ENCODE results near the gene ILDR1. TPM values are rescaled to one million over a fixed set of nuclear protein-coding genes. Genes with fewer than 3 reads are reported as not detected.

ILDR1 gene
- total and polyA plus RNA-seq, 2 of the 8 experiments (the other 6 are each of a cell fraction or from before 2014, with no cell fraction given), result 1.8 TPM

DNA sequence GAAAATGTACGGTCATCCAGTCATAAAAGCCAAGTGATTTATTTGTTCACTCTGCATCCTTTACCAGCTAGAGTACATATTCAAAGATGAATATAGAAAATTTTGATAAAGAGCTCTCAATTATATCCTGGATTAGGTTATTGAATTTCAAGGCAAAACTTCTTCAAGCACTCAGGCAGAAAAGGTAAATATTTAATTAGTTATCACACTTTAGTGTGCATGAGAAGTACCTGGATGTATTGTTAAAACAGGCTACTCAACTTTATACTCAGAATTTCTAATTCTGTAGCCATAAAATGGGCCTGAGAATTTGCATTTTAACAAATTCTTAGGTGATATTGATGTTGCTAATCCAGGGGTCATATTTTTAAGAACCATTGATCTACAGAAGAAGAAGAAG, 45.3 kb downstream of the ILDR1 start:
- 92% methylated on average over 1 of the region's 1 CpG; no CpG with 5 or more reads in 1 of the 2 experiments for WGBS, 2 experiments (ENCODE audit: extremely low coverage in 1 of 2, insufficient coverage in 1 of 2, insufficient read length in 1 of 2, insufficient replicate concordance in 2 of 2, low coverage in 1 of 2, low lambda C conversion rate in 2 of 2, missing lambda C conversion rate in 1 of 2)
- Histone ChIP-seq H3K18ac (ENCODE audit: extremely low read depth, low read length) (no peak overlapping the region), H3K4me2 (ENCODE audit: insufficient read depth in 1 of 2, low read depth in 2 of 2, low read length in 2 of 2) (no peak overlapping the region)

More for the DNA sequence above, 45.3 kb downstream of the ILDR1 start:
- no peak overlapping the region for H4K8ac ChIP-seq (ENCODE audit: extremely low read depth, insufficient read depth, low read length)
- no peak overlapping the region for H2BK120ac ChIP-seq (replicated peaks; ENCODE audit: low read depth, low read length)
- no peak overlapping the region for H3K4ac ChIP-seq (replicated peaks; ENCODE audit: insufficient read length, low read depth, low read length)
- H2AFZ ChIP-seq (ENCODE audit: low read length), result no peak overlapping the region
- H3K4me3 ChIP-seq (ENCODE audit: extremely low read depth in 1 of 4, insufficient read depth in 2 of 4, low read depth in 3 of 4, low read length in 4 of 4), result no peak overlapping the region
- no peak overlapping the region for H2BK12ac ChIP-seq (ENCODE audit: low read depth, low read length)
- FAIRE-seq (no peak), DNase-seq (ENCODE audit: low read depth in 1 of 2, low spot score in 2 of 2) (no peak)
- H3K23me2 ChIP-seq (ENCODE audit: low read depth, low read length), result no peaks in the 10 kb centered on the region
- H3K14ac ChIP-seq (ENCODE audit: insufficient read length), result no peak overlapping the region
- H3K23ac ChIP-seq (ENCODE audit: insufficient read length), result no peak overlapping the region
- H3K4me1 ChIP-seq (replicated peaks in 1 of 4; ENCODE audit: control insufficient read depth in 3 of 4, insufficient read depth in 4 of 4, low read length in 3 of 4), result peaks cover 0 to 4% (median 0%) of the 10 kb centered on the region in 4 experiments; a peak in 2 of 7 replicates
- no peaks in the 10 kb centered on the region for H4K20me1 ChIP-seq (replicated peaks in 1 of 2; ENCODE audit: control insufficient read depth in 1 of 2, insufficient read depth in 2 of 2, low read length in 2 of 2)
- no peak overlapping the region for H3K56ac ChIP-seq (replicated peaks; ENCODE audit: insufficient read length, low read depth, low read length)
- no peaks in the 10 kb centered on the region for H3K79me2 ChIP-seq (ENCODE audit: control insufficient read depth in 1 of 2, insufficient read depth in 2 of 2, low read length in 2 of 2)
- H2BK5ac ChIP-seq (ENCODE audit: low read depth, low read length), result no peak overlapping the region
- no peak overlapping the region for H2BK15ac ChIP-seq (ENCODE audit: low read length)
- POLR2A ChIA-PET (ENCODE audit: partially characterized antibody), result interaction anchor here (0.6 kb wide), 1 partner anchor 15 kb away, joined by 3 read pairs; no protein-coding TSS in a partner anchor
- H3K79me1 ChIP-seq (ENCODE audit: low read depth, low read length), result no peaks in the 10 kb centered on the region
- CTCF ChIA-PET (ENCODE audit: partially characterized antibody), result interaction anchor here (0.6 kb wide), 1 partner anchor 245 kb away, joined by 5 read pairs; no protein-coding TSS in a partner anchor
- H3K9ac ChIP-seq (replicated peaks in 1 of 4; ENCODE audit: extremely low read depth in 1 of 4, low read depth in 3 of 4, low read length in 3 of 4), result no peak overlapping the region
- no peak for TF ChIP-seq CBX5 (IDR thresholded peaks at IDR 0.05; ENCODE audit: low read depth, low read length)
- no peak for TF ChIP-seq ZNF274 (IDR thresholded peaks at IDR 0.05; ENCODE audit: borderline replicate concordance, extremely low read depth, low read length)
- TF ChIP-seq SIN3A (conservative IDR thresholded peaks at IDR 0.05 in 1 of 2, IDR thresholded peaks at IDR 0.05 in 1 of 2; ENCODE audit: low read depth in 1 of 2, low read length in 2 of 2), result no peak
- TF ChIP-seq NANOG (IDR thresholded peaks at IDR 0.05; ENCODE audit: insufficient read depth, low read depth, low read length, poor library complexity, severe bottlenecking), result no peak
- no peak for TF ChIP-seq SP1 (IDR thresholded peaks at IDR 0.05; ENCODE audit: low read depth, low read length)
- TF ChIP-seq HDAC2 (IDR thresholded peaks at IDR 0.05; ENCODE audit: borderline replicate concordance in 1 of 2, low read depth in 2 of 2, low read length in 2 of 2), result no peak
- TF ChIP-seq, protein P1, sequence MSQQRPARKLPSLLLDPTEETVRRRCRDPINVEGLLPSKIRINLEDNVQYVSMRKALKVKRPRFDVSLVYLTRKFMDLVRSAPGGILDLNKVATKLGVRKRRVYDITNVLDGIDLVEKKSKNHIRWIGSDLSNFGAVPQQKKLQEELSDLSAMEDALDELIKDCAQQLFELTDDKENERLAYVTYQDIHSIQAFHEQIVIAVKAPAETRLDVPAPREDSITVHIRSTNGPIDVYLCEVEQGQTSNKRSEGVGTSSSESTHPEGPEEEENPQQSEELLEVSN (IDR thresholded peaks at IDR 0.05), result no peak
- TF ChIP-seq, protein P2, sequence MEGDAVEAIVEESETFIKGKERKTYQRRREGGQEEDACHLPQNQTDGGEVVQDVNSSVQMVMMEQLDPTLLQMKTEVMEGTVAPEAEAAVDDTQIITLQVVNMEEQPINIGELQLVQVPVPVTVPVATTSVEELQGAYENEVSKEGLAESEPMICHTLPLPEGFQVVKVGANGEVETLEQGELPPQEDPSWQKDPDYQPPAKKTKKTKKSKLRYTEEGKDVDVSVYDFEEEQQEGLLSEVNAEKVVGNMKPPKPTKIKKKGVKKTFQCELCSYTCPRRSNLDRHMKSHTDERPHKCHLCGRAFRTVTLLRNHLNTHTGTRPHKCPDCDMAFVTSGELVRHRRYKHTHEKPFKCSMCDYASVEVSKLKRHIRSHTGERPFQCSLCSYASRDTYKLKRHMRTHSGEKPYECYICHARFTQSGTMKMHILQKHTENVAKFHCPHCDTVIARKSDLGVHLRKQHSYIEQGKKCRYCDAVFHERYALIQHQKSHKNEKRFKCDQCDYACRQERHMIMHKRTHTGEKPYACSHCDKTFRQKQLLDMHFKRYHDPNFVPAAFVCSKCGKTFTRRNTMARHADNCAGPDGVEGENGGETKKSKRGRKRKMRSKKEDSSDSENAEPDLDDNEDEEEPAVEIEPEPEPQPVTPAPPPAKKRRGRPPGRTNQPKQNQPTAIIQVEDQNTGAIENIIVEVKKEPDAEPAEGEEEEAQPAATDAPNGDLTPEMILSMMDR (IDR thresholded peaks at IDR 0.05; ENCODE audit: control extremely low read depth in 1 of 3, insufficient read depth in 1 of 3, low read depth in 1 of 3, low read length in 3 of 3), result no peak
- H2AK5ac ChIP-seq (ENCODE audit: low read depth, low read length), result no peak overlapping the region
- H3K36me3 ChIP-seq (ENCODE audit: control insufficient read depth in 2 of 4, insufficient read depth in 4 of 4, low read length in 3 of 4), result no peaks in the 10 kb centered on the region
- H3K27me3 ChIP-seq (replicated peaks in 1 of 4; ENCODE audit: control insufficient read depth in 3 of 4, extremely low read depth in 1 of 4, insufficient read depth in 3 of 4, low read length in 3 of 4), result no peaks in the 10 kb centered on the region
- no peak overlapping the region for H4K91ac ChIP-seq (replicated peaks; ENCODE audit: insufficient read length, low read length)
- H2BK20ac ChIP-seq (ENCODE audit: low read length), result no peak overlapping the region
- H3K27ac ChIP-seq (ENCODE audit: low read depth, low read length), result no peak overlapping the region
- no peak overlapping the region for H4K5ac ChIP-seq (ENCODE audit: insufficient read length, low read depth, low read length)
- peaks cover 9 to 15% of the 10 kb centered on the region in 2 experiments; a peak in 3 of 4 replicates for H3K9me3 ChIP-seq (ENCODE audit: insufficient read depth in 2 of 2, low read depth in 1 of 2, low read length in 1 of 2)

Measured in H1 (cell line).